ENCODE measurements around the gene OCA2.

The OCA2 gene

GRCh38 chr15:27949089-27949488 is 150.0 kb downstream of the OCA2 start:
- no peak for DNase-seq (ENCODE audit: low read depth)

GRCh38 chr15:27939246-27939645 is 159.9 kb downstream of the OCA2 start:
- no peak for DNase-seq (ENCODE audit: low read depth)

- DNase-seq (ENCODE audit: low read depth), result no peak
Observed at GRCh38 chr15:27937851-27938250, 161.3 kb downstream of the OCA2 start.

- no peak for DNase-seq (ENCODE audit: low read depth)
Observed at GRCh38 chr15:27936164-27936563, 163.0 kb downstream of the OCA2 start.

GRCh38 chr15:27935328-27935727 is 163.8 kb downstream of the OCA2 start:
- no peak for DNase-seq (ENCODE audit: low read depth)

GRCh38 chr15:27934782-27935181 is 164.3 kb downstream of the OCA2 start:
- no peak for DNase-seq (ENCODE audit: low read depth)

GRCh38 chr15:27933562-27933961 is 165.6 kb downstream of the OCA2 start:
- no peak for DNase-seq (ENCODE audit: low read depth)

- no peak for DNase-seq (ENCODE audit: low read depth)
Observed at GRCh38 chr15:27932600-27932999, 166.5 kb downstream of the OCA2 start.

- no peak for DNase-seq (ENCODE audit: low read depth)
Observed at GRCh38 chr15:27928386-27928785, 170.7 kb downstream of the OCA2 start.

GRCh38 chr15:27912283-27912682 is 186.8 kb downstream of the OCA2 start:
- DNase-seq (ENCODE audit: low read depth), result no peak

- DNase-seq (ENCODE audit: low read depth), result no peak
Observed at GRCh38 chr15:27906802-27907201, 192.3 kb downstream of the OCA2 start.

GRCh38 chr15:27903405-27903804 is 195.7 kb downstream of the OCA2 start:
- DNase-seq (ENCODE audit: low read depth), result no peak

GRCh38 chr15:27902680-27903385 is 196.3 kb downstream of the OCA2 start:
- no peak for DNase-seq (ENCODE audit: low read depth)

GRCh38 chr15:27899583-27900285 is 199.4 kb downstream of the OCA2 start:
- DNase-seq (ENCODE audit: low read depth), result no peak

- no peak for DNase-seq (ENCODE audit: low read depth)
Observed at GRCh38 chr15:27897481-27897880, 201.6 kb downstream of the OCA2 start.

- DNase-seq (ENCODE audit: low read depth), result no peak
Observed at GRCh38 chr15:27894645-27895044, 204.5 kb downstream of the OCA2 start.

GRCh38 chr15:27889258-27889657 is 209.9 kb downstream of the OCA2 start:
- DNase-seq (ENCODE audit: low read depth), result no peak

GRCh38 chr15:27885201-27885600 is 213.9 kb downstream of the OCA2 start:
- DNase-seq (ENCODE audit: low read depth), result no peak

GRCh38 chr15:27884726-27885125 is 214.4 kb downstream of the OCA2 start:
- DNase-seq (ENCODE audit: low read depth), result no peak

GRCh38 chr15:27878841-27879240 is 220.3 kb downstream of the OCA2 start:
- no peak for DNase-seq (ENCODE audit: low read depth)

- no peak for DNase-seq (ENCODE audit: low read depth)
Observed at GRCh38 chr15:27873828-27874227, 225.3 kb downstream of the OCA2 start.

- DNase-seq (ENCODE audit: low read depth), result no peak
Observed at GRCh38 chr15:27873039-27873438, 226.1 kb downstream of the OCA2 start.

- DNase-seq (ENCODE audit: low read depth), result no peak
Observed at GRCh38 chr15:27872355-27872754, 226.8 kb downstream of the OCA2 start.

- DNase-seq (ENCODE audit: low read depth), result no peak
Observed at GRCh38 chr15:27871902-27872260, 227.2 kb downstream of the OCA2 start.
